ENCODE results near the gene FILIP1. TPM values are rescaled to one million over a fixed set of nuclear protein-coding genes. Genes with fewer than 3 reads are reported as not detected.

Gene FILIP1
- total RNA-seq = 10 to 100 TPM; 36.0 to 57.6 (median 48.0) TPM

GRCh38 chr6:75493400-75494064, at the start of gene FILIP1:
Gene FILIP1 (minus strand): TSS chr6:75493800. CDS start chr6:75414972, 78,828 bp downstream.
- no peaks in the 10 kb centered on the region for H3K27me3 ChIP-seq
- H3K27ac ChIP-seq = peak within 1 kb of the TSS; percentile 82 to 100 (median 92)
- H3K9me3 ChIP-seq = no peaks in the 10 kb centered on the region
- H3K4me3 ChIP-seq = peak within 1 kb of the TSS; percentile 49 to 99
- ATAC-seq = peak; percentile 84
- H3K36me3 ChIP-seq = no peaks in the 10 kb centered on the region
- 1 to 3% methylated on average over 9 to 10 of the region's 10 CpGs for WGBS, 2 donors (ENCODE audit: low coverage in 1 of 2)
- TF ChIP-seq EP300 (IDR thresholded peaks at IDR 0.05) (no peak), CTCF (IDR thresholded peaks at IDR 0.05) (no peak), POLR2AphosphoS5 (IDR thresholded peaks at IDR 0.05) (peak; percentile 93), POLR2A (IDR thresholded peaks at IDR 0.05) (peak; percentile 64 to 68)
- peaks cover 0 to 36% (median 8%) of the 10 kb centered on the region in 3 donors for H3K4me1 ChIP-seq

GRCh38 chr6:75543311-75543710, 49.7 kb upstream of the FILIP1 start:
- TF ChIP-seq EP300 (IDR thresholded peaks at IDR 0.05) (no peak), POLR2A (IDR thresholded peaks at IDR 0.05) (no peak), CTCF (IDR thresholded peaks at IDR 0.05) (no peak), POLR2AphosphoS5 (IDR thresholded peaks at IDR 0.05) (no peak)
- H3K27ac ChIP-seq = no peak overlapping the region
- peaks cover 0 to 8% (median 0%) of the 10 kb centered on the region in 3 donors for H3K4me1 ChIP-seq
- WGBS, 2 donors (ENCODE audit: low coverage in 1 of 2) = 100% methylated on average over 1 of the region's 2 CpGs; no CpG with 5 or more reads in 1 of the 2 donors
- H3K4me3 ChIP-seq = no peak overlapping the region
- H3K27me3 ChIP-seq = no peaks in the 10 kb centered on the region
- no peaks in the 10 kb centered on the region for H3K9me3 ChIP-seq
- no peak for ATAC-seq
- no peaks in the 10 kb centered on the region for H3K36me3 ChIP-seq

GRCh38 chr6:75539136-75539535, 45.5 kb upstream of the FILIP1 start:
- TF ChIP-seq EP300 (IDR thresholded peaks at IDR 0.05) = no peak
- no peak for TF ChIP-seq POLR2A (IDR thresholded peaks at IDR 0.05)
- no peak for TF ChIP-seq POLR2AphosphoS5 (IDR thresholded peaks at IDR 0.05)
- TF ChIP-seq CTCF (IDR thresholded peaks at IDR 0.05) = no peak
- H3K36me3 ChIP-seq = no peaks in the 10 kb centered on the region
- no peaks in the 10 kb centered on the region for H3K27me3 ChIP-seq
- no peaks in the 10 kb centered on the region for H3K9me3 ChIP-seq
- H3K4me3 ChIP-seq = no peak overlapping the region
- ATAC-seq = no peak
- no peaks in the 10 kb centered on the region for H3K4me1 ChIP-seq
- whole genome bisulfite sequencing, 2 donors (ENCODE audit: low coverage in 1 of 2) = 36 to 54% methylated on average over 4 of the region's 4 CpGs
- H3K27ac ChIP-seq = no peak overlapping the region

GRCh38 chr6:75532521-75532920, 38.9 kb upstream of the FILIP1 start:
- no peaks in the 10 kb centered on the region for H3K27me3 ChIP-seq
- H3K9me3 ChIP-seq = no peaks in the 10 kb centered on the region
- 91% methylated on average over 1 of the region's 1 CpG; no CpG with 5 or more reads in 1 of the 2 donors for WGBS, 2 donors (ENCODE audit: low coverage in 1 of 2)
- ATAC-seq = no peak
- no peaks in the 10 kb centered on the region for H3K36me3 ChIP-seq
- no peak overlapping the region for H3K4me3 ChIP-seq
- TF ChIP-seq EP300 (IDR thresholded peaks at IDR 0.05) = no peak
- no peak for TF ChIP-seq CTCF (IDR thresholded peaks at IDR 0.05)
- no peak for TF ChIP-seq POLR2A (IDR thresholded peaks at IDR 0.05)
- TF ChIP-seq POLR2AphosphoS5 (IDR thresholded peaks at IDR 0.05) = no peak
- H3K27ac ChIP-seq = no peak overlapping the region
- peaks cover 0 to 9% (median 0%) of the 10 kb centered on the region in 3 donors for H3K4me1 ChIP-seq

GRCh38 chr6:75531174-75531573, 37.6 kb upstream of the FILIP1 start:
- no peak for TF ChIP-seq EP300 (IDR thresholded peaks at IDR 0.05)
- TF ChIP-seq CTCF (IDR thresholded peaks at IDR 0.05) = no peak
- no peak for TF ChIP-seq POLR2A (IDR thresholded peaks at IDR 0.05)
- TF ChIP-seq POLR2AphosphoS5 (IDR thresholded peaks at IDR 0.05) = no peak
- no peak overlapping the region for H3K4me3 ChIP-seq
- H3K36me3 ChIP-seq = no peaks in the 10 kb centered on the region
- 73 to 100% methylated on average over 1 of the region's 1 CpG for WGBS, 2 donors (ENCODE audit: low coverage in 1 of 2)
- no peak overlapping the region for H3K27ac ChIP-seq
- ATAC-seq = no peak
- peaks cover 0 to 9% (median 0%) of the 10 kb centered on the region in 3 donors for H3K4me1 ChIP-seq
- no peaks in the 10 kb centered on the region for H3K9me3 ChIP-seq
- H3K27me3 ChIP-seq = no peaks in the 10 kb centered on the region
